ENCODE data around the gene LRRTM4. TPM values are rescaled to one million over a fixed set of nuclear protein-coding genes. Genes with fewer than 3 reads are reported as not detected.

LRRTM4 gene
- 1 to 10 TPM in 2 of 12 donors, under 1 TPM in 8, not detected in 2; 0.23 to 3.3 (median 0.52) TPM for polyA plus RNA-seq (ENCODE audit: insufficient read length in 12 of 12)
- long read RNA-seq, donor 1, partial matches to known transcripts: 6 of 6 reads
- long read RNA-seq, donor 1, other reads (novel, unspliced or antisense): 0 of 6 reads
- long read RNA-seq, donor 2: 0 reads
- long read RNA-seq, donor 3: 0 reads
- long read RNA-seq, donor 4: 0 reads
- long read RNA-seq, donor 5: 0 reads
- long read RNA-seq, donor 6: 0 reads
- long read RNA-seq, donor 7: 0 reads
- long read RNA-seq, donor 8: 0 reads
- long read RNA-seq, donor 9: 0 reads
- long read RNA-seq, donor 10: 0 reads
- long read RNA-seq, donor 11: 0 reads

- peak; percentile 27 for DNase-seq
Measured at GRCh38 chr2:77521931-77522470, at the start of gene LRRTM4. Gene LRRTM4, minus strand, starts transcription at chr2:77522376.

- DNase-seq: no peak
Measured at GRCh38 chr2:77571545-77571944, 49.4 kb upstream of the LRRTM4 start.

GRCh38 chr2:77567723-77568122 lies 45.5 kb upstream of the LRRTM4 start:
- no peak for DNase-seq

- DNase-seq: no peak
Measured at GRCh38 chr2:77566582-77566981, 44.4 kb upstream of the LRRTM4 start.

- no peak for DNase-seq
Measured at GRCh38 chr2:77566131-77566530, 44.0 kb upstream of the LRRTM4 start.

- no peak for DNase-seq
Measured at GRCh38 chr2:77552956-77553355, 30.8 kb upstream of the LRRTM4 start.

- no peak for DNase-seq
Measured at GRCh38 chr2:77538031-77538430, 15.9 kb upstream of the LRRTM4 start.

GRCh38 chr2:77522888-77523287 lies 712 bp upstream of the LRRTM4 start:
- no peak for DNase-seq

- no peak for DNase-seq
Measured at GRCh38 chr2:77521548-77521891, 656 bp downstream of the LRRTM4 start.

- peak; percentile 22 for DNase-seq
Measured at GRCh38 chr2:77520641-77521547, 1.3 kb downstream of the LRRTM4 start.

GRCh38 chr2:77519888-77520506 lies 2.2 kb downstream of the LRRTM4 start:
- DNase-seq: no peak

GRCh38 chr2:77519164-77519887 lies 2.9 kb downstream of the LRRTM4 start:
- no peak for DNase-seq

GRCh38 chr2:77518311-77518710 lies 3.9 kb downstream of the LRRTM4 start:
- DNase-seq: no peak

- DNase-seq: no peak
Measured at GRCh38 chr2:77513191-77513590, 9.0 kb downstream of the LRRTM4 start.

GRCh38 chr2:77512507-77512906 lies 9.7 kb downstream of the LRRTM4 start:
- no peak for DNase-seq

- no peak for DNase-seq
Measured at GRCh38 chr2:77508511-77508910, 13.7 kb downstream of the LRRTM4 start.

GRCh38 chr2:77507657-77508056 lies 14.5 kb downstream of the LRRTM4 start:
- no peak for DNase-seq

- no peak for DNase-seq
Measured at GRCh38 chr2:77488141-77488540, 34.0 kb downstream of the LRRTM4 start.

GRCh38 chr2:77487074-77487803 lies 34.9 kb downstream of the LRRTM4 start:
- DNase-seq: no peak

- DNase-seq: no peak
Measured at GRCh38 chr2:77484026-77484425, 38.1 kb downstream of the LRRTM4 start.

- no peak for DNase-seq
Measured at GRCh38 chr2:77479895-77480294, 42.3 kb downstream of the LRRTM4 start.

Measured in muscle of arm (tissue), 14 donors.